GM18507 (cell line): Measurements from ENCODE around the gene DPP10.
"Not testable (repeated sequence)": the region's sequence is repeated elsewhere in the genome, so short reads cannot be mapped to it uniquely, and the experiment has no call there.

Source experiments
- DNase-seq: peaks from one replicate; pipeline ENCODE4 v3.0.0; 2011; ENCODE audit warnings: low read depth; ENCODE audit not compliant: insufficient read length; ENCODE audit errors: extremely low spot score
- FAIRE-seq: peaks from 2 replicates; lab custom pipeline; 2011; peaks lifted over from hg19 to GRCh38; lab: Jason Lieb, UNC

DPP10 gene

DNA sequence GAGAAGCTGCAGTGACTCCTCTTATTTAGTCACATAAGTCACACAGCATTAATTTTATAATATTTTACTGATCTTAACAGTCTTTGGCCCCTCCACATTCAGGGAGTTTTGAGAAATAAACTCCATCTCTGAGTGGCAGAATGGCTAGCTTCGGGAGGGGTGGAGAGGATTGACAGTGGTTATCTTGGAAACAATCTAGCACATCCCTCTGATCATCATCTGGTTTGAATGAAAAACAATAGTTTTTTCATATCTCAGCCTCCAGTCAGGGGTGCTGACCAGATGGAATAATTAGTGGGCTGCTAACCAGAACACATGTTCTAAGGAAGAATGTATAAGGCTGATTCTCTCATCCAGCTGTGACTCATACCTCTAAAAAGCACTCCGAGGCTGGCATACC, 477.5 kb downstream of the DPP10 start:
- no peak for FAIRE-seq

DNA sequence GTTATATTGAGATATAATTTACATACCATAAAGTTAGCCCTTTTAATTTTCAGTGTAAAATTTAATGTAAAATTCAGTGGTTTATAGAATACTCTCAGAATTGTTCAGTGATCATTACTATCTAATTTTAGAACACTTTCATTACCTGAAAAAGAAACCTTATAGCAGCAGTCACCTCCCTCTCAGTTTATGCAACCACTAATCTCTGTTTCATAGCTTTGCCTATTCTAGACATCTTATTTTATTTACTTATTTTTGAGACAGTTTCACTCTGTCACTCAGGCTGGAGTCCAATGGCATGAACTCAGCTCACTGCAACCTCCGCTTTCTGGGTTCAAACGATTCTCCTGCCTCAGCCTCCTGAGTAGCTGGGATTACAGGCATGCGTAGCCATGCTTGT, 479.6 kb downstream of the DPP10 start:
- no peak for DNase-seq
- no peak for FAIRE-seq

More for the DNA sequence above, 477.5 kb downstream of the DPP10 start:
- DNase-seq: no peak

DNA sequence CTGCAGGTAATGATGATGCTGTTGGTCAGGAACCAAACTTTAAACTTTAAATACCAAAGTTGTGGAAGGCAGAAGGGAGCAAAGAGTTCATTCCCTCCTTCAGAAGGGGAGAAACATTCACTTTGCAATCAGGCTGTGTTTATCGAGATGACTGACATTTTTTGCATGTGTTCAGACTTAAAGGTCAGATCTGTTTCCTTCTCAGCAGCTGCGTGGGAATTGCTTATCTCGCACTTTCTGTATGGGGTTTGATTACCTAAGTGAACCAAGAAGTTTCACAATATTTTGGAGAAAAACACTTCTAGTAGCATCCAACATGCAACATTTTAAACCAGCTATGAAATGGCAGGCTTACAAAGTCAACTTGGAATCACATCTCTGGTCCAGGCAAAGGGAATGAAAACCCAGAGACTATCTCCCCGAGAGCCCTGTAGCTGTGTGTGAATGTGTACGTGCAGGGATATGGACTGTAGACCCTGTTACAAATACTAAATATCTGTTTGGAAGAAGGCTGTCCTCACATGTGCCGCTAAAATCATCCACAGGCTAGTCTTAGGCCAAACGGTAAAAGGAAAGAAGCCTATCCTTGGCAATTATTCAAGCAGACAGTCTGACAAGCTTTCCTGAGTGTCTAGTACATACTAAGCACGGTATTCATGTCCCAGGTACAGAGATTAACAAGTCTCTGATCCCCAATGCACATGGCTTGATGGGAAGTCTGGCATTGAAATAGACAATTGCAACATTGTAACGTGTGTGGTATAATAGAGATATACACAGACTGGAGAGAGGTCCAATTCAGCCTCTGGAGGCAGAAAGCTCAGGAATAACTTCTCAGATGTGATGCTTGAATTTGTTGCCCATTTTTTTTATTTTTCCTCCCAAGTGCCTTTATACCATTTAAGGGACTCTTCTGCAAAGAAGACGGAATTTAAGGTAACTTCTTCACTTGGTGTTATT, 483.1 kb downstream of the DPP10 start:
- FAIRE-seq (no peak), DNase-seq (no peak)

DNA sequence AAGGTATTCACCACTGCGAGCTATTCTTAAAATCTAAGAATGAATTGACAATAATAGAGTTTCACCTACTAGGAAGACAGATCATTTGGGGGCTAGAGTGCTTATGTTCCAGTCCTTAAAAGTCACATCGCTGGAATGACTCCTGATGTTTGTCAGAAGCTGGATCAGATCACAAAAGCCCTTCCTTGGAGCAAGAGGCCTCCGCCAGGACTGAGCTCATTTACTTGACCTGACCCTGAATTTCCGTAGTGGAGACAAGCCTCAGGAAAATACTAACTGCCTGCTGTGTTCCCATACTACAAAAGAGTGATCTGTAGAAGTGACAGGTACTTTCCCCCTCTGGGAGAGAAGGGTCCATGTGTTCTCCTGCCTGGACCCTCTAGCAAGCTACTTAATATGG, 483.9 kb downstream of the DPP10 start:
- FAIRE-seq: no peak

DNA sequence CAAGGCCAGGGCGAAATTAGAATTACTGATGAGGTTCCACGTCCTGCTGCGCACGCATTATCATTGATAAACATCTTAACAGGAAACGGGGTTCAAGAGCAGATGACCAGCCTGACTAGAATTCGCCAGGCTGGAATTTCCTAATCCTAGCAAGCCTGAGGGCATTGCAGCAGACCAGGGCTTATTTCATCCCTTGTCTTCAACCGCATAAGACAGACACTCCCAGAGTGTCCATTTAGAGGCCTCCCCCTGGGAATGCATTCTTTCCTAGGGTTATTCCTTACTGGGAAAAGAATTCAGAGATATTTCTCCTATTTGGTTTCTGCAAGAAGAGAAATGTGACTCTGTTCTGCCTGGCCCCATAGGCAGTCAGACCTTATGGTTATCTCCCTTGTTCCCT, 486.8 kb downstream of the DPP10 start:
- FAIRE-seq: no peak
- no peak for DNase-seq

More for the DNA sequence above, 483.9 kb downstream of the DPP10 start:
- no peak for DNase-seq

DNA sequence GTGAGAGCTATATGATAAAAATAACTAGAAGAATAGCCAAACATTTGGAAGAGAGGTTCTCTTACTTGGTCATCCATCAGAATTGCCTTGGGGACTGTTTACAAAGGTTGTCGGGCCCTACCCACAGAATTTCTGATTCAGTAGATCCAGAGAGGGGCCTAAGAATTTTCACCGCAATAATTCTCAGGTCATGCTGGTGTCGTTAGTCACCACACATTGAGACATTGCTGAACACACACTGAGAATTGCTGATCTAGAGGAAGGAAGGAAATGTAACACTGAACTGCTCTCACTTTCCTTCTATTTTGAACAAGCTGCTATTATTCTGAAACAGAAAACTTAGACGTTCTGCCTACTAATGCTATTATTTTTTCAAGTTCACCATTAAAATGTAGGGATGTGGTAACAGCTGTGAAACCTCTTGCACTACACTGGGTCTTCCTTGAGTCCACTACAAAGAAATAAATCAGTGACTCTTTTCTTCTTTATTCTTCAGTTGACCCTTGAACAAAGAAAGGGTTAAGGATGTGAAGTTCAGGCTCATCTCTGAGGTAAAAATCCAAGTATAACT, 491.3 kb downstream of the DPP10 start:
- DNase-seq: no peak
- FAIRE-seq: no peak

DNA sequence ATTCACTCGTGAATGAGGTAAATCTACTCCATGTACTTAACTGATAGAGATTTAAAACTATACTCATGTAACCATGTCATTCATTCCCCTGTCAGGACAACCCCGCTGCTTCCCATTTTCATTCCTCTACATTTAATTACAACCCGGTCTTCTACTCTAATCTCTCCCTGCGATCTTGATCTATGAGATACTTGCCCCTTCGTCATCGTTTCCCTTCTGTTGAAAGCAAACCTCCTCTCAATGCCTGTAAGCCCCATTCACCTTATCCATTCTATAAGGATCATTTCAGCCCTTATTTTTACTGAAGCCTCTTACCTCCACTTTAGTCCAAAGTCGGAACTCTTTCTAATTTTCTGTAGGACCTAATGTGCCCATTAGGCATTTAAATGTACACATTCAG, 492.6 kb downstream of the DPP10 start:
- FAIRE-seq: no peak

DNA sequence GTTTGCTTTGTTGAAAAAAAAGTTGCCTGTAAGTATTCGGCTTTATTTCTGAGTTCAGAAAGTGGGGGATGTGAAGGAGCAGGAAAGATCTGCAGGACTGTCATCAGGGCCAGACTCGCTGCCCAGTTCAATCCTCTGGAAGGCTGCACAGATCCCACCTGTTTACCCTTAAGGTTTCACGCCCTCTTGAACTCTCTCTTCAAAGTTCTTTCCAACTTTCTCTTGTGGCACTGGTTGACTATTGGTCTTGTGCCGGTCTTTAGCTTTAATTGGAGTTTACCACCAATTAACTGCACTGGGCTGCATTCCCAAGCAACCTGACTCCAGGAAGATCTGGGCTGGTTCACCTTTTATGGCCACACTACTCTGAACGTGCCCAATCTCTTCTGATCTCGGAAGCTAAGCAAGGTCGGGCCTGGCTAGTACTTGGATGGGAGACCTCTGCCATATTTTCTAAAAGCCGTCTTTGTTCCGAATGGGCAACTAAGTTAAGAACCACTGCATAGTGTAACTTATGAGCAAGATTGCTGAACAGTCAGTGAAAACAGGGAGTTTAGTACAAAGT, 495.0 kb downstream of the DPP10 start:
- no peak for DNase-seq
- no peak for FAIRE-seq

More for the DNA sequence above, 492.6 kb downstream of the DPP10 start:
- no peak for DNase-seq

DNA sequence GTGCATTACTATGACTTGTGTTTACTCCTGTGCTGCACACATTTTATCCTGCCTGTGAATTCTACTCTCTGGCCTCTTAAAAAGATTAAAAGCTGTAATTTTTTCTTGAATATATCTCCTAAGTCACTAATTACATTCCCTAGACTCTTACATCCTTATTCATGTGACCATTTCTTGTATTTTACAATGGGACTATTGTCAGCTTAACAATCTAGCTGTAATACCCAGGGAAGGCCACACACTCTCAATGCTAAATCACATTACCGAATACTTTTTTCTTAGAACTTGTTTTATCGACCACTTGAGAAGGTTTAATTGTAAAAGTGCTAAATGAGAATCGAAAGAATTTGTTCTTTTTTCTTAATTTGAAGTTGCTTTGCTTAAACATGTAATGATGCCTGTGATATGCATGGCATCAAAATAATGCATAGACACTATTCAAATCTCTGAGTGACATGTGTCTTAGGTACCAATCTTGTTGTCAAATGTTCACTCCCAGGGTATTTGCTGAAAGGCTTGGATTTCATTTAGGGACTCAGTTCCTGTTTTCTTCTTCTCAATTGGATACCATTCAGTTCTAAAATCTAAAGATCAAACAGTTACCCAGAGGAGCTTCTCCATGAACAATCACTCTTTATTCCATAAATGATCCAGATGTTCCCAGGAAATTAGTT, 498.5 kb downstream of the DPP10 start:
- DNase-seq: no peak
- no peak for FAIRE-seq

DNA sequence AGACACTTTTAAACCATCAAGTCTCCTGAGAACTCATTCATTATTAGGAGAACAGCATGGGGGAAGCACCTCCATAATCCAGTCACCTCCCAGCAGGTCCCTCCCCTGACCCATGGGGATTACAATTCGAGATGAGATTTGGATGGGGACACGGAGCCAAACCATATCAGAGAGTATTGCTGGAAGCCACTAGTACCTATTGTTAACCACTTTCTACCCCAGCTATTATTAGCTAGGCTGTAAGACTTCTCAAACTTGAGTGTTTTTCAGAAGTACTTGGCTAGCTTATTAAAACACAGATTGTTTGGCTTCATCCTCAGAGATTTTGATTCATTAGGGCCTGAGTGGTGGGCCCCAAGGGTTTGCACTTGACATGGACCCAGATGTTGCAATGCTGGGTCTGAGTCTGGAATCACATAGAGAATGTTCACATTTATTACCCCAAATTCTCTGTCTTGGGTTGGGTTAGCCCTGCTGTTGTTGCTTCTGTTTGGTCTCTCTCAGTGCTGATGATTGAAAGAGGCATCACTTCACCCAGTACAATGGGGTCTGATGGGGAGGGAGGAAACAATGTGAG, 506.9 kb downstream of the DPP10 start:
- no peak for FAIRE-seq
- DNase-seq: no peak

DNA sequence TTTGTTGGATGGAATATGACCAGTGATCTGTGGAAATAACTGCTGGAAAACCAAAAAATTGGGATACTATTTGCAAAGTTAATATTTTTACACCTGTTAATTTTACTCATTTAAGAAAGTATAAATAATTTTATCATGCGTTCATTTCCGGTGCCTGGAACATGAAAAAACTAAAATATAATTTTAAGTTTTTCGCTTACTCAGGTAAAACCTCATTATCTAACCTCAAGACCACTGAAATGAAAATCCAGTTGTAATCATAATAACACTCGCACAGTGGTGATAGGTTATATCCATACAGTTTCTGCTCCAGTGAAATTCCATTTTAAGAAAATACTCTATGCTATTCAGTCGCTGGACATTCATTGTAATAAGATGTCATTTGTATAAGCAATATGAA, 517.9 kb downstream of the DPP10 start:
- no peak for DNase-seq
- FAIRE-seq: no peak

DNA sequence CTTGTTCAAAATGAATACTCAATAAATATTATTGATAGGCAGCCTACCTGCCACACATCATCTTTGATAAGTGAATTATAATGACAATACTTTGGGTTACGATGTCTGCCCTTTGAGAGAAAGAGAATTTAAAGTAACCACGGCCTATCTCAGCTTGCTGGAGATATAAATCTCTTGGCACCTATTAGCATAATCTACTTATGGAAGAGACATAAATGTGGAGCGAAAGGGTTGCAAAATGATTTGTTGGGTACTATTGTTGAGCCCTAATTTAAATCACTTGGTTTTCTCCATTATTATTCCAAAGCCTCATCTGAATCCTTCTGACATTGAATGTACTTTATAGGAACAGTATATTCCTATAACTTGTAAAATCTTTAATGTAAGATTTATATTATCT, 520.1 kb downstream of the DPP10 start:
- no peak for FAIRE-seq
- DNase-seq: no peak

DNA sequence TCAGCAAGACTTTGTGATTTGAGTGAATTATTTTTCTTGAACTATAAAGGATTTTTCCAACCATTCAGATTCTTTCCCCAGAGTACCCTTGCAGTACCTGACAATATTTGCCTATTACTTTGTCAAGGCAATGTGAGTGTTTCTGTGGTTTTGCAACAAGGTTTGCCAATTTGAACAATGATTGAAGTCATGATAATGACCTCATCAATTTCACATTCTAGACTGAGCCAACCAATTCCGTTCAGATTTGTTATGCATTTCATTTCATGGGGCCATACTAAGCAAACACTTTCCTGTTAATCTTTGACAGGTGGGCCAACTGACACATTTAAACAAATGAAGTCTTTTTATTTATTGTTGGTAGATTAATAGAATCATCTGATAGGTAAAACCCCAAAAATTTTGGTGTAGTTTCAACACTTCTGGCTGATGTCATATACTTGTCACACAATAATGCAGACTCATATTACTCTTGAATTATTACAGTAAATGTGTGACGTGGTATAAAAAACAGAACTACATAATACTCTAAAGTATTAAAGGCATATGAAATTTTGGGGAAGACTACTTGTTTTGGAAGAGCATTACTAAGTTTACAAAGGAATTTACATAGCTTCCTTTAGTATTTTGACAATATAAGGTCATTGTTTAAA, 526.4 kb downstream of the DPP10 start:
- FAIRE-seq: no peak
- DNase-seq: no peak

DNA sequence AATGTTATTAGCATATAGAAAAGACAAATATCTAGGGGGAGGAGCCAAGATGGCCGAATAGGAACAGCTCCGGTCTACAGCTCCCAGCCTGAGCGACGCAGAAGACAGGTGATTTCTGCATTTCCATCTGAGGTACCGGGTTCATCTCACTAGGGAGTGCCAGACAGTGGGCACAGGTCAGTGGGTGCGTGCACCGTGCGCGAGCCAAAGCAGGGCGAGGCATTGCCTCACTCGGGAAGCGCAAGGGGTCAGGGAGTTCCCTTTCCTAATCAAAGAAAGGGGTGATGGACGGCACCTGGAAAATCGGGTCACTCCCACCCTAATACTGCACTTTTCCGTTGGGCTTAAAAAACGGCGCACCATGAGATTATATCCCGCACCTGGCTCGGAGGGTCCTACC, 561.9 kb downstream of the DPP10 start:
- FAIRE-seq, DNase-seq: not testable (repeated sequence)

DNA sequence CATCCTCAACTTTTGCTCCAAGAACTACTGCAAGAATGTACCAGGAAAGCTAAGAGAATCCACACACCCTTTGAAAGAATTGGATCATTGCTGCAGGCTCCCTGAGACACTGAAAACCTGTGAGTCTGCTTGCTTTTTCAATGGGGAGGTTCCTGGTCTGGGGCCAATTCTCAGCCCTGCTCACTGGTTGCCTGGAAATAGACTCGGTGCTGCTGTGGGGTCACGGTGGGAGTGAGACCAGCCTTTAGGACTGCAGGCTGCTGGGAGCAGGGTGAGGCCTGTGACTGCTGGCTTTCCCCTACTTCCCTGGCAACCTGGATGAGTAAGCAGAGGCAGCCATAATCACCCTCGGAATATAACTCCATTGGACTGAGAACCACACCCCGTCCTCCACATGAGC, 569.3 kb downstream of the DPP10 start:
- no peak for DNase-seq
- no peak for FAIRE-seq

DNA sequence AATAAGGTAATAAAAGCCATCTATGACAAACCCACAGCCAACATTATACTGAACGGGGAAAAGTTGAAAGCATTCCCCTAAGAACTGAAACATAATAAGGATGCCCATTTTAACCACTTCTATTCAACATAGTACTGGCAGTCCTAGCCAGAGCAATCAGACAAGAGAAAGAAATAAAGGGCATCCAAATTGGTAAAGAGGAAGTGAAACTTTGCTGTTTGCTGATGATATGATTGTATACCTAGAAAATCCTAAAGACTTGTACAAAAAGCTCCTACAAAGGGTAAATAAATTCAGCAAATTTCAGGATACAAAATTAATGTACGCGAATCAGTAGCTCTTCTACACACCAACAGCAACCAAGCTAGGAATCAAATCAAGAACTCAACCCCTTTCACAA, 579.6 kb downstream of the DPP10 start:
- FAIRE-seq: not testable (repeated sequence)

DNA sequence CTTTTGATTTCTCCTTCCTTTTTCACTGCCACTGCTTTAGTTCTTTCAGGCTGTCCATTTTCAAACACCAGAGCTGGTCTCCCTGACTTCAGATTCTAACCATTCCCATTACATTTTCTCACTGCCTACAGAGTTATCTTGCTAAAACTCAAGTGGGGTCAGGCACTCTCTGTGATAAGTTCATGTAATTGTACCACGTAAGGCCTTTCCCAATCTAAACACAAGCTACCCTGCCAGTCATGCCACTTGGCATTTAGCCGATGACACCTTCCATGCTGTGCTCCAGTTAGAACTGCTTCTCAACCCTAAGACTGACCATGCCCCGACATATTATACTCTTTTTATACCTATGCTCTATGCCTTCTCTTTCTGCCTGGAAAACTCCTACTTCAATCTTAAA, 592.4 kb downstream of the DPP10 start:
- FAIRE-seq (no peak), DNase-seq (no peak)

More for the DNA sequence above, 579.6 kb downstream of the DPP10 start:
- not testable (repeated sequence) for DNase-seq

DNA sequence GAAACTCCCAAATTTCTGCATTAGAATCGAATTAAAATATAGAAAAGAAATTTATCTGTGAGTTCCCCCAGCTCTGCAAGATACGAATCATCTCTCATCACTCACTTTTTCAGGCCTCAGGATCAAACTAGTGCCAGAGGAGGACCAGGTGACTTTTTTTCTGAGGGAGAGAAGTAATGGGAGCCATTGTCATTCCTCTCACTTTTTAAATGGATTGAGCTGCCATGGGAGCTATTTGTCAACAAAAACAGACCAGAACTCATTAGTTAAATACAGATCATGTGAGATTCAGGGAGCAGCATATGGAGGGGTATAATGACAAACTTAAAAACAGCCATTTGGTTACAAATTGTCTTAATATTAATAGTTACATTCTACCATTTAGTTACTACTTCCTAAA, 594.4 kb downstream of the DPP10 start:
- no peak for FAIRE-seq
- DNase-seq: no peak

DNA sequence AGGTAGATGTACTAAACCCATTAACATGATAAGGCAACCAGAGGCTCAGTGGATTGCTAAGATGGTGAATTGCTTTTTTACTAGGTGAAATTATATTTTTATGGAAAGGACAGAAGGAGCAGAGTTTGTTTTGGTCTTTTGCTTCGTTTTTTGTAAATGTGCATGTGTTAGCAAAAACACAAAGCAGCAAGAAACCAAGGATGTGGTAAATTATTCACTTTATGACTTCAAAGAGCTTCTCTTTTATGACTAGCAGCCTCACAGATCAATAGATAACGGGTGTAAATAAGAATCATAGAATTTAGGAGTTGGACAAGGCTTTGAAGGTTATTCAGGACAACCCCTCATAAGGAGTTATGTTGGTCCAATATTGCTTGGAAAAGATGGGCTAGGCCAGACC, 615.0 kb downstream of the DPP10 start:
- no peak for DNase-seq
- no peak for FAIRE-seq
